Activated CD8-positive, alpha-beta memory T cell treated with anti-CD3 and anti-CD28 coated beads, Interleukin-2, amount 50 U/mL, for 24 hours (primary cell): ENCODE measurements around the gene B3GNT3.

Experiments used
- DNase-seq: peaks from one replicate; pipeline ENCODE4 v3.0.0-alpha.2; 2020; ENCODE audit errors: extremely low read depth

B3GNT3 gene

GRCh38 chr19:17832443-17833208 lies 37.7 kb downstream of the B3GNT3 start:
- DNase-seq, result no peak

DNA sequence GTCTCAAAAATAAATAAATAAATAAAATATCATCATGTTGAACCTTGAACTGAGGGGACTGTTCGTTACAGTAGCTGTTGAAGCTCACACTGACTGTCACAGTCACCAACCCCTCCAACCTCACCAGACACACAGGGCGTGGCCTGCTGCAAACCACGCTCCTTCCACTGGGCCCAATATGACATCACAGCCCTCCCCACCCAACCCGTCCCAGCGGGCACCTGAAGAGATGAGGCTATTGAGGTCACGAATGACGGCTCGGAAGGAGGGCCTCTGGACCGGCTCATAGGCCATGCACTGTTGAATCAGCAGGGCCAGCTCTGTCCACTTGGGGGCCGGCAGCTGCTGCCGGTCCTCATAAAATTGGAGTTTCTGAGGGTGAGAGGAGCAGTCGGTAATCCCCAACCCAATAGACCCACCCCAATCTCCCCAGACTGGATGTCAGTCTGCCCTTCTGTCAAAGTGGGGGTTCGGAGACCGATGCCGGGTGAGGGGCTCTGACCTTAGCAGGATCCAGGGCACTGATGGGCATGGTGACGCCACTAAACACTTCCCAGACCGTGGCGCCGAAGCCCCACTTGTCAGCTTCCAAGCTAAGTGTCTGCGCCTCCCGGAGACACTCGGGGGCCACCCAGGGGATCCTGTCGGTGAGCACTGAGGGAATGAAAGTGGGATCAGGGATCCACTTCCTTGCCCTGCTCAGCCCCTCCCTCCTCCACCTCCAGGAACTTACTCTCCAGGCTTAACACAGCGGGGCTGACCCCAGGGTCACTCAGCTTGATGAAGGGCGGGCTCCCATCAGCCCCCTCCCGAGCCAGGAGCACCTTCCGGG lies 39.6 kb downstream of the B3GNT3 start:
- no peak for DNase-seq

GRCh38 chr19:17835182-17836006 lies 40.5 kb downstream of the B3GNT3 start:
- DNase-seq, result no peak

GRCh38 chr19:17836530-17836929 lies 41.6 kb downstream of the B3GNT3 start:
- no peak for DNase-seq

DNA sequence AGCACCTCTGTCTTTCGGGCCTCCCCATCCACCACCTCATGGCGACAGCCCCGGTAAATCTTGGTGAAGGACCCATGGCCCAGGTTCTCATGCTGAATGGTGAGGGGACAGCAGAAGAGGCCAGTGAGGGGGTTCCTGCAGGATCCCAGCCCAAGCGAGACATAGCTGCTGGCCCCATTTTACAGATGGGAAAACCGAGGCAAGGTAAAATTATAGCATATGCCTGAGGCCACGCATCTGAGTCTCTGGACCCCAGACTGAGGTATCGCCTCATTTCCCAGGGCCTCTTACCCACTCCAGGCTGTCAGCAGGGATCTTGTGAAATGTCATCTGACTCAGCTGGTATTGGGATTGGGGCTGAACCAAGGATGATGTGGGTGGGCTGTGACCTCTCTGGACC lies 43.0 kb downstream of the B3GNT3 start:
- no peak for DNase-seq

GRCh38 chr19:17840019-17840418 lies 45.1 kb downstream of the B3GNT3 start:
- DNase-seq, result no peak

DNA sequence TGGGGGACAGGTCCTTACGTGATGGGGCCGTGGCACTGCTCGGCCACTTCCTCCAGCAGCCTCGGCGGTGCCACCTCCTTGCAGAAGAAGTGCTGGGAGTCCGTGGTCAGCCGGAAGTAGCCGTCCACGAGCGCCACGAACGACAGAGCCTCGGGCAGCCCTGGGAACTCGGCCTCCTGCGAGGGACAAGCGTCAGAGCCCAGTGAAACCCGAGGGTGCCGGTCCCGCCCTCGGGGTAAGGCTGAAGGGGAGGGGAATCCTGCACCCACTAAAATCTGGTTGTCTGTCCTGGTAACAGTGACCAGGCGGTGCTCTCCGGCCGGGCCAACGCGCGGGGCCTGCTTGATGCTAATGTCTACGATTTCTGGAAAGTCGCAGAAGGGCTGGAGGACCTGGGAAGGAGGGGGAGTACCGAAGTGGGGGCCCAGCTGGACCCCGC lies 46.5 kb downstream of the B3GNT3 start:
- DNase-seq, result no peak

GRCh38 chr19:17841810-17842662 lies 47.1 kb downstream of the B3GNT3 start:
- DNase-seq, result peak; percentile 54

- no peak for DNase-seq
Observed at GRCh38 chr19:17842663-17843291, 47.8 kb downstream of the B3GNT3 start.

DNA sequence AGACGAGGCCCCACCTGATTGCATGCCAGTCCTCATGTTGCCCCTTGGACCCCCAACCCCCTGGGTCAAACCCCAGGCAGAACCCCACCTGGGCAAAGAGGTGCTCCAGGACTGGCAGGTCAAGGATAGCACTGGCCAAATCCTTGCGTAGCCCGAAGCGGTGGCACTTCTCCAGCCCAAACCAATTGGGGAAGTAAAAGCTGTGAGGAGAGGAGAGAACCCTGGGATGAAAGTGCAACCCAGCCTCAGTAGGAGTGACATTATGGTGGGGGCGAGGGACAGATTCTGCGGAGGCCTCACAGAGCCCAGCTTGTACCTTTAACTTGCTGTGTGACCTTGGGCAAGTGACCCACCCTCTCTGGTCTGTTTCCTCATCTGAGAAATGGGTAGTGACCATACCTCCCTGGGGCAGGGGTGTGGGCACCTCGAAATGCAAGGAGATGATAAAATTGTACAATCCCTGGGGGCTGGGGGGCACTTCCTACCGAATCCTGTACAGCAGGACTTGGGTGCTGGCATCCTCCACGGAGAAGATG lies 48.4 kb downstream of the B3GNT3 start:
- no peak for DNase-seq

DNA sequence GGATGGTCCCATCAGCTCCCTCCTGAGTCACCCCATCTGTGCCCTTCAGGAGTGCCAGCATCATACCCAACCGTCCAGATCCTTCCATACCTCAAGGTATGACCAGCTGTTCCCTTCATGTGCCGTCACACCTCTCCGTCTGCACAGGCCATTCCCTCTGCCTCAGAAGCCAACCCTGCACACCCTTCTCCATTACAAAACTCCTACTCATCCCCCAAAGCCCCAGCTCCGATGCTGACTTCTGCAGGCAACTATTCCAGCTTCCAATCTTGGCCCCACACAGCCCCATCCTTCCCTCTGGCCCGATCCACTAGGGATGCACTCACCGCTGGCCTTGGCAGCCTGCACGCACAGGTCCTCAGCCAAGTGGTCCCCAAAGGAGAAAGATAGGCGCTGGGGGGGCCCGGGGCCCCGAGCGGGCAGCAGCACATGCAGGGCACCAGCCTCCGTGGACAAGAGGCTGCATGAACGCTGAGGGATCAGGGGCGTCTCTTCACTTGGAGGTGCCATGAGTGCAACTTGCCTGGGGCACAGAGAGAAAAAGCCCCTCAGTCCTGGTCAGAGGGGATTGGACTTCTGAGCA lies 49.1 kb downstream of the B3GNT3 start:
- DNase-seq, result no peak

DNA sequence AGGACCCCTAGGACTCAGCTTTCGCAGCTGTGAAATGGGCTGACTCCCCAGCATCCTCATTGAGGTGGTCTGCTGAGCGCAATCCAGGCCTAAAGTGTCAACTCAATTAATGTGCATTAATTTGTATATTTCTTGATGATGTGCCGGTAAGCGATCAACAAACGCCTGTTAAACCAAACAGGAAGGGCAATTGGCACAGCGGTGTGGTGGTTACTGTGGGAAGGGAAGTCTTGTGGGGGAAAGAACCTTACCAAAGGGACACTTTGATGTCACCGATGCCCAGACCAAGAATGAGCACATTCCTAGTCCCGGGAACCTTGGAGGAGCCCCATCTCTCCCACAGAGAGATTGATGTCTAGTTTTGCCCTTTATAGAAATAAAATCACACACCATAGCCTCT lies 51.2 kb downstream of the B3GNT3 start:
- DNase-seq, result no peak

DNA sequence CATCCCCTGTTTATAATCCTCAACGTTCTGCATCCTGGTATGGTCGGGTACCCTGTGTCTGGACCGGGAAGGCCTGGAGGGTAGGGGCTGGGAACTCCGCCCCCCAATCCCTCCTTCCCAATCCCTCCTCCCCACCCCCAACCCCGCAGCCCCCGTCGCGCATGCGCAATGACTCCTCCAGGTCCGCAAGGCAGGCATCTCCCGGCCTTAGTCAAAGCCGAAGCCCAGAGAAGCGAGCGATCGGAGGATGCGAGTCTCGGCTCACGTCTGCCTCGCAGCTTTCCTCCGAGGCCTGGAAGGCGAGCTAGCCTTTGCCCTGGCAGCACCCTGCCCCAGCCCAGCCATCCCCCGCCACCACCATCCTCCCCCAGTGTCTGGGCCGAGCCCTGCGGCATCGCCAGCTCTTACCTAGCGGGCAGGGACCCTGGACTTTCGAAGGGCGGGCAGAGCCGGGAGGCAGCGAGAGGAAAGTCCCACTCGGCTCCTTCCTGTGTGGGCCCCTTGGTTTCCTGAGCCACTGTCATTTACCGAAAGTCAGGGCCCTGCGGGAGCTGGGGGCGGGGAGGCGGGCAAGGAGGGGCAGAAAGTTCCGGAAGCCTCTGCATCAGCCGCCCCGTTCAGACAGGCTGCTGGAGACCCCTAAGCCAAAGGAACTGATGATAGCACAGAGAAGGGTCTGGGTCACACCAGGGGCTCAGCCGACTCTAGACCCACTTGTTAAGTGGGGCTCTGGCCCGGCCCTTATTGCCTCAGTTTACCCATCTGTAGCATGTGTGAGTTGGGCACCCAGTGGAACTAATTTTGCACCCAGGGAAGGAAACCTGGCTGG lies 52.8 kb downstream of the B3GNT3 start, which contains the start of gene JAK3:
TSS of gene JAK3 (minus strand) at position 445 of the 829 bp plus-strand sequence. CDS start 3,565 bp downstream, outside the sequence.
- DNase-seq, result peak; percentile 79

DNA sequence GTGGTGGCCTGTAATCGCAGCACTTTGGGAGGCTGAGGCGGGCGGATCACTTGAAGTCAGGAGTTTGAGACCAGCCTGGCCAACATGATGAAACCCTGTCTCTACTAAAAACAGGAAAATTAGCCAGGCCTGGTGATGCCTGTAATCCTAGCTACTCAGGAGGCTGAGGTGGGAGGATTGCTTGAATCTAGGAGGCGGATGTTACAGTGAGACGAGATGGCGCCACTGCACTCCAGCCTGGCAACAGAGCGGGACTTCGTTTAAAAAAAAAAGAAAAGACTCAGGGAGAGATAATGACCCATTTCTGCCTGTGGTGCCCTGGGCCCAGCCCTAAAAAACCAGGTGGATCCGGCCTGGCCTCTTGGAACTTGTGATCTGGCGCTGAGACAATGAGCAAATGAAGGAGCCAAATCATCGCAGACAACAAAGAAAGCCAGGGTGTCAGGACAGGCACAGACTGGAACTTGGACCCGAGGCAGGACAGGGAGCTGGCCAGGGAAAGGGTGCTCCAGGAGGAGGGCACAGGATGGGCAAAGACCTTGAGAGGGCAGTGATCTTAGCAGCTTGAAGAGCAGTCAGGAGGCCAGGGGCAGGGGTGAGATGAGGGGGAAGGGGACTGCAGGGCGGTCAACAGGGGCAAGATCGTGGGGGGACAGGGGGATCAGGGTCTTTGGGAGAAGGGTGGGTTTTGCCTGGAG lies 53.8 kb downstream of the B3GNT3 start:
- no peak for DNase-seq

DNA sequence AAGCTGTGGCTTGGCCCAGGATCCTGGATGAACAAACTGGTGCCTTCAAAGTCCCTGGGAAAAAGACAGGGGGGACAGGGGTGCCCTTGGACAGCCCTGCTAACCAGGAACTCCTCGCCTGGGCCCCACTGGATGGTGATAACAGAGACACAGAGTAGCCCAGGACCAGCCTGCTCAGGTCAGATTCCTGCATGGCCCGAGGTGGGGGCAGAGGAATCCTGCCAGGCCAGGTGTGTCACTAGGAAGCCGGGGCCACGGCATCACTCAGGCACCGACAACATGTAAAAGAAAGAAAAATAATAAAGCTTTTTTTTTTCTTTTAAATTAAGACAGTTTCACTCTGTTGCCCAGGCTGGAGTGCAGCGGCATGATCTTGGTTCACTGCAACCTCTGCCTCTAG lies 59.1 kb downstream of the B3GNT3 start:
- no peak for DNase-seq

DNA sequence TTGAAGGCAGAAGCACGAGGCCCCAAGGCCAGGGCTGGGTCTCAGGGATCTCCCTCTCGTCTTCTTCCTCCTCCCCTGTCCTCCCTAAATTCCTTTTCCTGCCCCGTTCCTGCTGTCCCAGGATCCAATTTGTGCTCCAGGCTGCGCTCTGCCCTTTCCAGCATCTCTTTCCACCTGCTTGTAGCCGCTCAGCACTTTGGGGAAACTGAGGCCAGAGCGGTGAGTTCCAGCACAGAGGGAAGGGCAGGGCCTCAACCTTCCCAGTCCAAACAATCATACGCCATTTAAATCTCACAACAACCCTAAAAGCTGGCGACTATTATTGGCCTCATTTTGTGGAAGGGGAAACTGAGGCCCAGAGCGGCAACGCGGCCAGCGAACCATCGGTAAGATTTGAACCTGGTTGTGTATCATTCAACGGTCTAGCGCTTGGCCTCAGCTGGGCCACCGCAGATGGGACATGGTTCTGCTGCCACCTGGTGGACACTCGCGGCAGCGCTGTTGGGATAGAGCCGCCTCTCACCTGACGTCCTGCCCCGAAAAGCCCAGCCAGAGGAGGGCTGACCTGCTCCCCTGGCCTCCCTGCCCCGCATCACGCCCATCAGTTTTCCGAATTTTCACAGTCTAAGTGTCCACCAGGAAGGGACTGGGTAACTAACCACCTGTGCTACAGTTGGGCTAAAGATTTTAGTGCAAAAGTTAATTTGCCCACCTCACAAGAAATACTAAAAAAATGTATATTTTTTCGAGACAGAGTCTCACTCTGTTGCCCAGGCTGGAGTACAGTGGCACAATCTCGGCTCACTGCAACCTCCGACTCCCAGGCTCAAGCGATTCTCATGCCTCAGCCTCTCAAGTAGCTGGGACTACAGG lies 60.6 kb downstream of the B3GNT3 start:
- peak; percentile 84 for DNase-seq

DNA sequence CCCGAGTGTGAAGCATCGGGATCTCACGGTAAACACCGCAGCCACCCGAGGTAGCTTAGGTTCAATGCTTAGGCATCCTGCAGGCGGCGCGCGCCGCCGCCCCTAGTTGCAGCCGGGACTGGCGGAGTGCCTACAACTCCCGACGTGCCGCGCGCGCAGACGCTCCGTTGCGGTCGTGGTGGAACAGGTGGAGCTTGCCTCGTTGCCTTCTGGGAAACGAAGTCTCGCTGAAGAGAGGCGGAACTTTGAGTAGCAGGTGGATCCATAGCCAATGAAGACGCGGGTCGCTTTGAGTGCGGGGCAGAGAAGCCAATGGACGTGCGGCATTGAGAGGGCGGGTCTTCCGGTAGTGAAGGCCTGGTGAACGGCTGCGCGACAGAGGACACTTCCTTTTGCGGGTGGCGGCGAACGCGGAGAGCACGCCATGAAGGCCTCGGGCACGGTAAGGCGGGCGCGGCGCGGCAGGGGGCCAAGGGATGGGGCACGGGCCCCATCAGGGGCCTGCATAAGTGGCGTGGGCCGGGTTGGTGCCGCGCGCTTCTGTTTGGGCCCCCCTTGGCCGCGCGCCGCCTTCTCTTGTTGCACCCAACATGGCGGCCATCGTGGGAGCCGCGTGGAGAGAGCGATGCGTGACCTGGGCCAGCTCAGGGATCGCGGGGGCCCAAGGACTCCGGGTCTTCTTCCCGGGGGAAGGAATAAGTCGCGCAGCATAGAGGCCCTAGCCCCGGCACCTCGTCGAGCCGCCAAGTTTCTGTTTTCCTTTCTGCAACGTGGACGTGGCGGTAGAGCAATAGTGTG lies 64.8 kb downstream of the B3GNT3 start, which contains the start of gene RPL18A:
TSS of gene RPL18A (plus strand) at position 378 of the 798 bp plus-strand sequence. CDS start at position 425, 47 bp downstream.
- peak; percentile 97 for DNase-seq
